Activated CD4-positive, alpha-beta T cell treated with anti-CD3 and anti-CD28 coated beads for 48 hours (primary cell): ENCODE data around the gene TOP2A.

ENCODE experiments used
- DNase-seq: peaks from one replicate; pipeline ENCODE4 v3.0.0-alpha.2; 2020

Gene TOP2A

GRCh38 chr17:40355123-40355803, 62.4 kb downstream of the TOP2A start:
- DNase-seq: peak; percentile 85

DNA sequence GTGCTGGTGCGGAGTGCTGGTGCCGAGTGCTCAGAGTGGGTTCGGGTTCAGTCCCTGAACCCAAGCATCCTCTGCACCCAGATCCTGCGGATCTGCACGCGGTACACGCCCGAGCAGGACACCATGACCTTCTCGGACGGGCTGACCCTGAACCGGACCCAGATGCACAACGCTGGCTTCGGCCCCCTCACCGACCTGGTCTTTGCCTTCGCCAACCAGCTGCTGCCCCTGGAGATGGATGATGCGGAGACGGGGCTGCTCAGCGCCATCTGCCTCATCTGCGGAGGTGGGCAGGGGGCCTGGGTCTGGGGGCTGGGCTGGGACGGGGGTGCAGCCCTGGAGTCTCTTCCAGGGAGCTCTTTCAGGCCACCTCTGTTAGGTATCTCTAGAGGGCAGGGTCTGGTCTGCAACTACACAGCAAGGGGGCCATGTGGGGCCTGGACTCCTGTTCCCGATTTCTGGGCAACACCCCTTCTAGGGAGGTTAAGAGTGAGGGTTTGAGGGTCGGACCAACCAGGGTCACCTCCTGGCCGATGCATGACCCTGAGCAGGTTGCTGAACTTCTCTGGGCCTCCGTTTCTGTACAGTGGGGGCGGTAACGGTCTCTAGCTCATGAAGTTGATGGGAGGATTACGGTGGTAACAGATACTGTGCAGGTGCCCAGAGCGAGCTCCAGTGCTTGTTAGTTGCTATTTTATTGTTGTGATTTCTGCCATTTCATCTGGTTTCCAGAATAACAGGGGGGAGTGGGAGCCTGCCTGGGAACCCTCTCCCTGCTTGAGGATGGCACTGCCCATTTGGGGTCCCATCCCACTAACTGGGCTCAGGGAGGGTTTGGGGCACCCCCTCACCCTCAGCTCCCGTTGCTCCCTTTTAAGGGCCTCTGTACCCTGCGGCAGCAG, 63.2 kb downstream of the TOP2A start:
- DNase-seq: no peak

- DNase-seq: no peak
These were observed 64.8 kb downstream of the TOP2A start for GRCh38 chr17:40352779-40353394.

DNA sequence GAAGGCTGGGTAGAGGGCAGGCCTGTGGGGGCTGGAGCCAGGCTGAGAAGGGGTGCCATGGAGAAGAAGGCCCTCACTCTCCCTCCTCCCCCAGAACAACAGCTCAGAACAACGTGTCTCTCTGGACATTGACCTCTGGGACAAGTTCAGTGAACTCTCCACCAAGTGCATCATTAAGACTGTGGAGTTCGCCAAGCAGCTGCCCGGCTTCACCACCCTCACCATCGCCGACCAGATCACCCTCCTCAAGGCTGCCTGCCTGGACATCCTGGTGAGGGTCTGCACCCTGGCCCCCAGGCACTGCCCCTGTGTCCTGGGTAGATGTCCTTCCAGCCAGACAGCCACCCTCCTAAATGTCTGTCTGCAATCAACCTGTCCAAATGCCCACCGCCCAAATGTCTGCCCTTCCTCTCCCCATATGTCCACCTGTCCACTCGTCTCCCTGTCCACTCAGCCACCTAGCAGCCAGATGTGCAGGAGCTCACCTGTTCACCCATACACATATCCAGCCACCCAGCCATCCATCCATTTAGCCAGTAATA, 65.4 kb downstream of the TOP2A start:
- no peak for DNase-seq

DNA sequence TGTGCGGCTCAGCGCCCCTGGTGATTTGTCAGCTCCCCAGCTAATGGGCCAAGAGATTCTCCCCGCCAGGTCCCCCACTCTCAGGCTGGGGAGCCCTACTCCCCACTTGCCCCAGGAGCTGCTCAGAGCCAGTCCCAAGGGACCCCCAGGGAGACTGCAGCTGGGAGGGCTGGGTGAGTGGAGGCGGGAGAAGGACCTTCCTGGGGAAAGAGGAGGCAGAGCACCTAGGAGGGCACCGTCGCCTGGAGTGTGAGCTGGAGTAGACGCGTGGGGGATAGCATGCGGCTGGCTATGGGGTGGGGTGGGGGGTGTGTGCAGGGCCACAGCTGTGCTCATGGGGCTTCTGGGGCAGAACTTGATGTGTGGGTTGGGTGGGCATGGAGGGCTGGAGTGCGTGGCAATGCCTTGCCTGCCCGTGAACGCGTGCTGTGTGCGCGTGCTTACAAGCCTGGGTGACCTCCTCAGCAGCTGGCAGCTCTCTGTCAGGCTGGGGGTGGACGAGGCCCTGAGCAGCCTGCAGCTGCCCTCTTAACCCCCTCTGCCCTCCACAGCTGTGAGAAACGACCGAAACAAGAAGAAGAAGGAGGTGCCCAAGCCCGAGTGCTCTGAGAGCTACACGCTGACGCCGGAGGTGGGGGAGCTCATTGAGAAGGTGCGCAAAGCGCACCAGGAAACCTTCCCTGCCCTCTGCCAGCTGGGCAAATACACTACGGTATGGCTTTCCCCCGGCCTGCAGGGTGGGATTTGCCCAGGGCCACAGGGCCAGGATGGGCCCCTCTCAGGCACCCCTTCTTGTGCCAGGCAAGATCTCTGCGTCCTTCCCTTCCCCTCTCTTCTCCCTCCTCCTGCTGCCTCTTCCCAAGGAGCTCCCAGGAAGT, 66.1 kb downstream of the TOP2A start:
- no peak for DNase-seq

GRCh38 chr17:40350689-40351358, 66.9 kb downstream of the TOP2A start:
- DNase-seq: no peak

DNA sequence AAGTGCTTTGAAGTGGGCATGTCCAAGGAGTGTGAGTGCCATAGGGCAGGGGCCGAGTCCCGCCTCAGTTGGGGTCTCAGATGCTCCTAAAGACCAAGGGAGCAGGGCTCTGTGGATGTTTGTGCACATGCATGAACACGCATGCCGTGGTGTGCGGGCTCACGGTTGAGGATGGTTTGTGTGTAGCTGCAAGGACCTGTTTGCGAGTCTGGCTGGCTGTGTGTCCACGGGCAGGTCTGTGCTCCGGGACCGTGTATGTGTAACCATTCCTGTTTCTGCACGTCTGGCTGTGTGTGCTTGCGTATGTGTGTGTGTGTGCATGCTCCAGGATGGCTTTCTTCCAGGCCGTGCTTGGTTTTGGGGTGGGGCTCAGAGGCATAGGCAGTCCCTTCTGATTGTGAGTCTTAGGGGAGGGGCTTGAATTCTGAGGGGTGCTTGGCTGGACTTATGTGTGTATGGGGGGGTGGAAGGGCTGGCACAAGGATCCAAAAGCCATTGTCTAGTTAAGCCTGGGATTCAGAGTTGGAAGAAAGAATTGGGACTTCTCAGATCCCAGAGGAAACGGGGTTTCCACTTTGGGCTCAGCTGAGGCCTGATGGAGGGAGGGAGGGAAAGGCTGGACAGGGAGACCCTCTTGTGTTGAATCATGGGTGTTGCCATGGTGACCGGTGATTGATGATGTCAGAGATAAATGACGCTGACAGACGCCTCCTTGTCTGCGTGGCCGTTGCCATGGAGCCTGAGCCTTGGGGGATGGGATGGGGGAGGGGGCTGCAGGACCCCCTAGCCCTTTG, 67.6 kb downstream of the TOP2A start:
- DNase-seq: no peak

GRCh38 chr17:40349477-40349894, 68.2 kb downstream of the TOP2A start:
- no peak for DNase-seq

GRCh38 chr17:40348562-40349476, 68.9 kb downstream of the TOP2A start:
- no peak for DNase-seq

DNA sequence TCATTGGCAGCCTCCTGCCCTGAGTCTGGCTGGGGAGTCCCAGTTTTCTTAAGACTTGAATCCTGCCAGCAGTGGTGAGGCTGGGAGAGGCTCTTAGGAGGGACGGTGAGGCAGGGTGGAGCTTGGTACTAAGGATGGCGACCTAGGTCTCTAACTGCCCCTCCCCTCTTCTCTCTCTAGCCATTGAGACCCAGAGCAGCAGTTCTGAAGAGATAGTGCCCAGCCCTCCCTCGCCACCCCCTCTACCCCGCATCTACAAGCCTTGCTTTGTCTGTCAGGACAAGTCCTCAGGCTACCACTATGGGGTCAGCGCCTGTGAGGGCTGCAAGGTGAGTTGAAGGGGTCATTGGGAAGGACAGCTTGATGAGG, 69.6 kb downstream of the TOP2A start:
- no peak for DNase-seq

DNA sequence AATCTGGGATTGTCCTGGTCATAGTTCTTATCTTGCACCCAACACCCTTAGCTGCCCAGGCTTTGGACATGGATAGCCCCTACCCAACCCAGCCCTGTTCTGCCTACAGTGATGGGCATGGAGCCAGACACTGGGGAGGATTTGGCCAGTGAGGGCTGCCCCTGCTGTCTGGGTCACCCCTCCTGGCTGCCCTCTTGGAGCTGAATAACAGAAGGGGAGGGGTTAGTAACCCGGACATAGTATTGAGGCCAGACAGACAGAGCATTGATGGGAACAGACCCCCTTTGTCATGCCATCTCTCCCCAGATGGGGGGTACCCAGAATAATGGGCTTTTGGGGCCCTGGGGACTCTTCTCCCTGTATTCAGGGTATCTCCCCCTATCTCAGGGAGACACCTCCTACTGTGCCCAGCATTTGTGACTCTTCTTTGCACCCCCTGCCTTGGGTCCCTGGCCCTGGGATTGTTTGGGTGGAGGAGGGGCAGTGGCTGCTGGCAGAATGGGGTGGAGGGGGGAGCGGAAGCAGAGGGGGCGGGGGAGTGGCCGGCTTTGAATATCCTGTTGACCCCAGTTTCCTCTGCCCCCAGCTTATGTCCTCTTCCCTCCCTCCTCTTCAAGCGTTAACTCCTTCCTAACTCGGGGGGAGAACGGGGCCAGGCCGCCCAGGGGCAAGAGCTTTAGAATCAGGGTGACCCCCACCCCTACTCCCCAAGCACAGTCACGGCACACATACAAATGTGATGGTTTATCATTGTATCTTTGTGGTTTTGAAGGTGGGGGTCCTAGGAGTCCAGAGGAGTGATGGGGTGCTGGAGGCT, 70.2 kb downstream of the TOP2A start:
- DNase-seq: no peak

GRCh38 chr17:40346765-40347158, 70.9 kb downstream of the TOP2A start:
- DNase-seq: no peak

DNA sequence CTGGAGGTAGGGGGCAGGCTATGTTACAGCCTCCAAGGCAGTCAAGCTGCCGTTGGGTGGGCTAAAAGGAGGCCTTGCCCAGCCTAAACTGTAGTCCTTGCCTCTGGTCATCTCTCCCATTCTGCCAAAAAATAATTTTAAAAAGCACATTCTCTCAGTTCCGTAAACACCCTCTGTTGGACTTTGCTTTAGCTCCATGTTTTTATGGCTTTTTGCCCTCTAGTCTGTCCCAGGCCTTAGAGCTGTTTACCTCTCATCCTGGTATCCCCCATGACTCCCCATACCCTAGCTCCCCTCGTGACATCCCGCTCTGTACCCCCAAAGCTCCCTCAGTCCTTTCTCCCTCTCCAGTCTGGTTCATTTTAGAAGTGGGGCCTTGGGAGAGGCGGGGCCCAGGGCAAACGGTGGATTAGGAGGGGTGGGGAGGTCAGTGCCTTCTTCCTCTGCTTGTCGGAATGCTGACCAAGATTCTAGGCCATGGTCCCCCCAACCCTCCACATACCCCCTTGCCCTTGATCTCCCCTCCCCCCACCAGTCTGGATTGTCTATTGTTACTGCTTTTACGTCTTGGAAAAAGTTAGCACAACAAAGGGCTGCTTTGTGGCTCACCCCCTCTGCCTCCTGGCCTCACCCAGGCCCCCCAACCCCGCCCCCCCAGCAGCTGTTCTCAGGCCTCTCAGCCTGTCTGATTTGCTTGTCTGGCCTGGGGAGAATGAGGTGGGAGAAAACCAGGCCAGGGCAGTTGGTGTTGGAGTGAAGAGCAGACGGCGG, 71.5 kb downstream of the TOP2A start:
- DNase-seq: no peak

- no peak for DNase-seq
These were observed 72.3 kb downstream of the TOP2A start for GRCh38 chr17:40345161-40345993.

DNA sequence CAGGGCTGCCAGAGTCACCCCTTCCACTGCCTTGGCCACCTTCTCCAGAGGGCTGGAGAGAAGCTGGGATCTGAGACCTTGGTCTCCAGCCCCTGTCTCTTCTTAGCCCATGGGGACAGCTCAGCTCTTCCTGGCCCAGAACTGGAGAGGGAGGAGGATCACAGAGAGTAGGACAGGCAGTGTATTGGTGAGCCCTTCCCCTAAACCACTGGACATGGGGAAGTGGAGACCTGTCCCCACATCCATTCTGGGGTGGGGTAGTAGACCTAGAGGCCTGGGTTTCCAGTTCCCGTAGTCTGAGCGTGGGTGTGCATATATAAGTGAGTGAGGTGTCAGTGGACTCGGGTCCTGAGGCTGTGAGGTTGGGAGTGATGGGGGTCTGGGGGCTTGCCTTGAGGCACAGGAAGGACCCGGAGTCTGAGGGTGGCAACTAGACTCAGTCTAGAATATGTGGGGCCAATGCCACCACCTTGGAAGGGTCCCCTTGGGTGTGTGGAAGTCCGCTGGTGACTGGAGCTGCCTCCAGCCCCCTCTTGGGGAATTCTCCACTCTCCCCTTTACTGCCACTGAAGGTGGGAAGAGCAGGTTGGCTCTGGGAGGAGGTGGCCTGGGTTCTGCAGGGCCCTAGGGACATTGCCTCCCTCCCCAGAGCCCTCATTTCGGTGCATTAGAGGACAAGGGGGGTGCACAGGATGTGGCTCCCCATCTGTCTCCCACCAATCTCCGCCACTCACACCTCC, 73.1 kb downstream of the TOP2A start:
- DNase-seq: no peak
